HepG2 (cell line): Measurements from ENCODE around the gene ZFP1. TPM values are rescaled to one million over a fixed set of nuclear protein-coding genes. Genes with fewer than 3 reads are reported as not detected.

Experiments
- ATAC-seq: fragments of 200-7000 bp; cut with Tn5 transposase; 3 replicates; pipeline ENCODE4 v1.9.1; 2020; ENCODE audit warnings: mild to moderate bottlenecking, moderate library complexity
- BruUV-seq: library from RNA; stranded (reverse); fragments of 400-500 nt; replicated peaks from 2 replicates; lab custom pipeline; 2021; lab: Mats Ljungman, UMichigan
- CTCF ChIA-PET: fragments of 300-600 bp; formaldehyde crosslinking; extraction: SDS; loops from one replicate; lab custom pipeline; 2021; ENCODE audit warnings: low total read pairs, inconsistent platforms, low intra/inter-chr PET ratio; lab: Yijun Ruan, JAX
- POLR2A ChIA-PET: fragments of 350-600 bp; sonication (Branson Sonifier 250); formaldehyde crosslinking; loops from one replicate; lab custom pipeline; 2020; ENCODE audit warnings: antibody characterized with exemption, inconsistent platforms; lab: Yijun Ruan, JAX
- DNase-seq: peaks from one replicate; pipeline ENCODE4 v3.0.0-alpha.2; 2015; ENCODE audit warnings: low spot score
- FAIRE-seq: peaks from 3 replicates; lab custom pipeline; 2011; peaks lifted over from hg19 to GRCh38; lab: Jason Lieb, UNC
- H2AFZ ChIP-seq: one replicate; pipeline ENCODE4 v1.6.1; 2011; ENCODE audit warnings: low read length, inconsistent platforms
- H3K27ac ChIP-seq: fragments of 300-600 bp; 3 replicates; pipeline ENCODE4 v1.8.0; 2011; ENCODE audit warnings: mixed run types, mild to moderate bottlenecking, mixed read lengths, low read length, inconsistent platforms; ENCODE audit not compliant: insufficient read depth; ENCODE audit errors: extremely low read length
- H3K27me3 ChIP-seq, 2 experiments: fragments of 200-600 bp in 1 of 2; 2 replicates in 1 of 2; 3 replicates in 1 of 2; pipeline versions ENCODE4 v1.6.0 to v1.8.0; 2011; ENCODE audit warnings: low read length in 2 of 2, mild to moderate bottlenecking in 2 of 2, moderate library complexity in 2 of 2, inconsistent platforms in 1 of 2; ENCODE audit not compliant: insufficient read depth in 2 of 2, control insufficient read depth in 1 of 2
- H3K36me3 ChIP-seq, 2 experiments: fragments of 200-600 bp in 1 of 2; replicated peaks in 1 of 2; 2 replicates in 1 of 2; 3 replicates in 1 of 2; pipeline versions ENCODE4 v1.5.1 to v1.8.0; 2011; ENCODE audit warnings: low read length in 2 of 2, inconsistent platforms in 1 of 2; ENCODE audit not compliant: insufficient read depth in 2 of 2, control insufficient read depth in 1 of 2
- H3K4me1 ChIP-seq: 2 replicates; pipeline ENCODE4 v1.5.1; 2012; ENCODE audit warnings: low read length, inconsistent platforms; ENCODE audit not compliant: insufficient read depth
- H3K4me2 ChIP-seq: 2 replicates; pipeline ENCODE4 v1.6.0; 2011; ENCODE audit warnings: low read depth, low read length, inconsistent platforms
- H3K4me3 ChIP-seq, 3 experiments: fragments of 200-600 bp in 1 of 3; sonication (generic), shearing (Covaris generic) in 1 of 3; replicated peaks in 1 of 3; 2 replicates each; pipeline ENCODE4 v1.5.1; 2011 to 2016; ENCODE audit warnings: low read length in 3 of 3, inconsistent platforms in 2 of 3, low read depth in 2 of 3, mild to moderate bottlenecking in 2 of 3, control low read depth in 1 of 3, mixed read lengths in 1 of 3; ENCODE audit not compliant: insufficient read depth in 1 of 3
- H3K79me2 ChIP-seq: one replicate; pipeline ENCODE4 v1.6.1; 2011; ENCODE audit warnings: low read length, inconsistent platforms; ENCODE audit not compliant: insufficient read depth
- H3K9ac ChIP-seq: 2 replicates; pipeline ENCODE4 v1.6.0; 2011; ENCODE audit warnings: mild to moderate bottlenecking, low read depth, low read length, inconsistent platforms; ENCODE audit not compliant: insufficient read depth
- H3K9me3 ChIP-seq: 2 replicates; pipeline ENCODE4 v1.5.1; 2012; ENCODE audit warnings: mild to moderate bottlenecking, low read length
- H4K20me1 ChIP-seq: 2 replicates; pipeline ENCODE4 v1.6.0; 2011; ENCODE audit warnings: inconsistent platforms, mild to moderate bottlenecking, low read length, moderate library complexity; ENCODE audit not compliant: insufficient read depth
- GTF3A ChIP-seq: sonication (generic); formaldehyde crosslinking; conservative IDR thresholded peaks from 2 replicates; pipeline ENCODE4 v1.4.0; 2020; ENCODE audit warnings: mild to moderate bottlenecking, missing genetic modification reagents
- JARID2 ChIP-seq: sonication (generic); formaldehyde crosslinking; IDR thresholded peaks from 2 replicates; pipeline ENCODE4 v1.8.1; 2023; ENCODE audit warnings: missing genetic modification reagents, inconsistent platforms; ENCODE audit not compliant: insufficient replicate concordance
- KLF16 ChIP-seq, 2 experiments: sonication (generic) in 1 of 2; formaldehyde crosslinking in 1 of 2; IDR thresholded peaks; 2 replicates each; pipeline versions ENCODE4 v1.6.1 to v1.8.0; 2016 to 2023; ENCODE audit warnings: missing genetic modification reagents in 2 of 2, missing compliant biosample characterization in 1 of 2
- MAF1 ChIP-seq: sonication (generic); formaldehyde crosslinking; IDR thresholded peaks from 2 replicates; pipeline ENCODE4 v1.5.0; 2020; ENCODE audit warnings: missing genetic modification reagents, borderline replicate concordance
- PHF20 ChIP-seq: sonication (generic); formaldehyde crosslinking; IDR thresholded peaks from 2 replicates; pipeline ENCODE4 v1.5.0; 2020; ENCODE audit warnings: mild to moderate bottlenecking, missing genetic modification reagents
- RNF2 ChIP-seq: fragments of 450-650 bp; conservative IDR thresholded peaks from 2 replicates; pipeline ENCODE4 v1.6.1; 2016; ENCODE audit warnings: low read depth
- TRIM22 ChIP-seq: fragments of 450-650 bp; IDR thresholded peaks from 2 replicates; pipeline ENCODE4 v1.6.1; 2017
- ZNF274 ChIP-seq: sonication (generic); formaldehyde crosslinking; IDR thresholded peaks from 2 replicates; pipeline ENCODE4 v1.5.1; 2020; ENCODE audit warnings: mild to moderate bottlenecking, missing genetic modification reagents
- ZNF34 ChIP-seq: sonication (generic); formaldehyde crosslinking; IDR thresholded peaks from 2 replicates; pipeline ENCODE4 v1.4.0; 2020; ENCODE audit warnings: mild to moderate bottlenecking, missing genetic modification reagents, borderline replicate concordance
- ZNF446 ChIP-seq: sonication (generic); formaldehyde crosslinking; IDR thresholded peaks from 2 replicates; pipeline ENCODE4 v1.5.0; 2020; ENCODE audit warnings: mild to moderate bottlenecking, missing genetic modification reagents
- ZNF589 ChIP-seq: sonication (generic); formaldehyde crosslinking; conservative IDR thresholded peaks from 2 replicates; pipeline ENCODE4 v1.8.0; 2022; ENCODE audit warnings: mild to moderate bottlenecking, moderate library complexity, missing genetic modification reagents
- ZNF644 ChIP-seq: IDR thresholded peaks from 2 replicates; pipeline ENCODE4 v1.6.1; 2016; ENCODE audit warnings: low read depth
- ZNF788 ChIP-seq: sonication (generic); formaldehyde crosslinking; IDR thresholded peaks from 2 replicates; pipeline ENCODE4 v1.5.0; 2020; ENCODE audit warnings: mild to moderate bottlenecking, missing genetic modification reagents, borderline replicate concordance
- WGBS: methylation state at CpG from one replicate; pipeline ENCODE4 v1.1.6; 2017; ENCODE audit warnings: low lambda C conversion rate; 5-methylcytosine and 5-hydroxymethylcytosine counted together
- in situ Hi-C: cut with HindIII; loops from 2 replicates; pipeline ENCODE4 v1.10.0; 2017; ENCODE audit warnings: low pct_unique_long_range_greater_than_20kb; ENCODE audit not compliant: extremely low pct_ligation_motif_present
- intact Hi-C: fragments of 100-400 bp; cut with micrococcal nuclease; formaldehyde crosslinking; loops from one replicate; pipeline ENCODE4 v1.10.0; 2022; ENCODE audit not compliant: unreplicated experiment
- polyA plus RNA-seq, 8 experiments: library from polyadenylated mRNA; depleted of rRNA in 3 of 8; stranded (reverse) in 7 of 8; unstranded in 1 of 8; fragments of >200 nt; fragmentation: Illumina TruSeq in 4 of 8; extraction: Trizol in 4 of 8; gene quantifications; 2 replicates each; pipeline versions ENCODE4 v1.2.1 to v1.2.3, GENCODE V29; 2011 to 2016; ENCODE audit warnings: low read depth in 4 of 8, missing spikeins in 1 of 8, mixed read lengths in 1 of 8; ENCODE audit not compliant: insufficient read depth in 1 of 8
- total RNA-seq, 5 experiments: library from RNA; depleted of rRNA; stranded (reverse); fragments of >200 nt; fragmentation: Illumina TruSeq; extraction: Trizol; gene quantifications; 2 replicates each; pipeline ENCODE4 v1.2.3, GENCODE V29; 2016; ENCODE audit warnings: low read depth in 1 of 5

The ZFP1 gene
- total and polyA plus RNA-seq, 2 of the 13 experiments (the other 11 are each of a cell fraction or from before 2014, with no cell fraction given) = 8.3 to 14.0 TPM

DNA sequence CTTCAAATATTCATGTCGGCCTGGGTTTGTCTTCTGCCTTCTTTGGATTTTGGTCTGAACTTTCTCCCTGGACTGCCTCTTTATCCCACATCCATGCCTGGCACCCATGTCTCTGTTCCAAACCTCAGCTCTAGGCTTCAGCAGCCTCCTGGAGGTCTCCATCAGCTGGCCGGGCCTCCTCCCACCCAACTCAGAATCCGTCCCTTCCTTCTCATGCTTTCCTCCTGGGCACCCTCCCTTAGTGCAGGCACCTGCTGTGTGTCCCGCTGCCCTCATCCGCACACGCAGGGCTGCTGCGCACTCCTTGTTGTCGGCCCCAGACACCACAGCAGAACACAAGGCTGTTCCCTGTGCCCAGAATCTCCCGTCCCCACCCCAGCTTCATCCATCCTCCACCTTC is 45.7 kb upstream of the ZFP1 start:
- H3K27me3 ChIP-seq = no peaks in the 10 kb centered on the region
- H3K9ac ChIP-seq = no peak overlapping the region
- no peak for DNase-seq
- in situ Hi-C loops = loop anchor here (10.0 kb wide), 1 partner anchor 108 kb away; the partner anchor contains the start of gene ZNRF1
- H2AFZ ChIP-seq = no peak overlapping the region
- peaks cover 7% of the 10 kb centered on the region for H3K79me2 ChIP-seq
- no peak overlapping the region for H3K4me3 ChIP-seq
- peaks cover 23 to 55% of the 10 kb centered on the region in 2 experiments for H3K36me3 ChIP-seq
- H3K4me2 ChIP-seq = no peak overlapping the region
- no peak for ATAC-seq
- CTCF ChIA-PET = no interaction called here
- intact Hi-C loops = no loop called here
- no TSS peak for BruUV-seq
- no peaks in the 10 kb centered on the region for H3K9me3 ChIP-seq
- POLR2A ChIA-PET = no interaction called here
- FAIRE-seq = no peak
- H4K20me1 ChIP-seq = peaks cover 11% of the 10 kb centered on the region
- no peak for TF ChIP-seq GTF3A (CRISPR knock-in tag)
- TF ChIP-seq PHF20 (CRISPR knock-in tag) = no peak
- TF ChIP-seq ZNF589 (CRISPR knock-in tag) = no peak
- TF ChIP-seq ZNF644 (CRISPR knock-in tag) = no peak
- no peak for TF ChIP-seq ZNF274 (CRISPR knock-in tag)
- TF ChIP-seq ZNF446 (CRISPR knock-in tag) = no peak
- TF ChIP-seq MAF1 (CRISPR knock-in tag) = no peak
- no peak for TF ChIP-seq KLF16 (CRISPR knock-in tag; IDR thresholded peaks at IDR 0.05)
- TF ChIP-seq, all 625 proteins: peak for 0
- H3K4me1 ChIP-seq = peaks cover 7% of the 10 kb centered on the region; the same call in 1 of the 2 replicates
- H3K27ac ChIP-seq = no peak overlapping the region
- 98% methylated on average over 9 of the region's 9 CpGs for WGBS

GRCh38 chr16:75103994-75104393 is 44.3 kb upstream of the ZFP1 start:
- no peaks in the 10 kb centered on the region for H3K9me3 ChIP-seq
- peaks cover 7% of the 10 kb centered on the region for H3K79me2 ChIP-seq
- POLR2A ChIA-PET = no interaction called here
- CTCF ChIA-PET = no interaction called here
- in situ Hi-C loops (loop anchor here (10.0 kb wide), 1 partner anchor 109 kb away; the partner anchor contains the start of gene ZNRF1), intact Hi-C loops (no loop called here)
- DNase-seq (no peak), FAIRE-seq (no peak), ATAC-seq (no peak)
- no peak overlapping the region for H3K9ac ChIP-seq
- H3K36me3 ChIP-seq = peaks cover 24 to 54% of the 10 kb centered on the region in 2 experiments
- H3K27me3 ChIP-seq = no peaks in the 10 kb centered on the region
- no peak overlapping the region for H3K4me3 ChIP-seq
- WGBS = 99% methylated on average over 5 of the region's 5 CpGs
- H3K27ac ChIP-seq = no peak overlapping the region
- no peak for TF ChIP-seq JARID2 (CRISPR knock-in tag)
- no peak for TF ChIP-seq ZNF34 (CRISPR knock-in tag)
- TF ChIP-seq ZNF788 (CRISPR knock-in tag) = no peak
- no peak for TF ChIP-seq TRIM22
- no peak for TF ChIP-seq RNF2
- no peaks in the 10 kb centered on the region for H3K4me1 ChIP-seq
- no peak overlapping the region for H2AFZ ChIP-seq
- no peak overlapping the region for H3K4me2 ChIP-seq
- peaks cover 11% of the 10 kb centered on the region for H4K20me1 ChIP-seq
- no TSS peak for BruUV-seq
